B cell (primary cell): ENCODE results near the gene SOX6. TPM values are rescaled to one million over a fixed set of nuclear protein-coding genes. Genes with fewer than 3 reads are reported as not detected.

ENCODE experiments used
- ATAC-seq: fragments of 200-7000 bp; cut with Tn5 transposase; one replicate; pipeline ENCODE4 v1.10.0; 2021; ENCODE audit warnings: low read depth, mild to moderate bottlenecking, moderate number of reproducible peaks, moderate library complexity
- CTCF ChIA-PET: fragments of 350-600 bp; sonication (Branson Sonifier 250); formaldehyde crosslinking; loops from one replicate; lab custom pipeline; 2021; ENCODE audit warnings: antibody characterized with exemption, inconsistent platforms; lab: Charles Lee
- POLR2A ChIA-PET: fragments of 350-600 bp; sonication (Branson Sonifier 250); formaldehyde crosslinking; loops from one replicate; lab custom pipeline; 2021; ENCODE audit warnings: antibody characterized with exemption; lab: Charles Lee
- DNase-seq: peaks from one replicate; pipeline ENCODE4 v3.0.0; 2013
- H2AFZ ChIP-seq: 2 replicates; pipeline ENCODE4 v1.6.1; 2012; ENCODE audit warnings: mild to moderate bottlenecking, low read depth, low read length; ENCODE audit not compliant: insufficient read depth, poor library complexity, severe bottlenecking
- H3K27ac ChIP-seq, 2 donors: 1 replicate in 1 of 2; 2 replicates in 1 of 2; pipeline ENCODE4 v1.5.1; 2012 to 2013; ENCODE audit warnings: low read length in 2 of 2, mild to moderate bottlenecking in 2 of 2, moderate library complexity in 1 of 2
- H3K27me3 ChIP-seq, 4 experiments: fragments of 200-600 bp in 1 of 4; sonication (generic) in 1 of 4; replicated peaks in 1 of 4; 1 replicate in 2 of 4; 2 replicates in 2 of 4; pipeline versions ENCODE4 v1.6.1 to v1.7.0; 2013 to 2016; ENCODE audit warnings: low read length in 3 of 4, mild to moderate bottlenecking in 2 of 4, mixed read lengths in 1 of 4, moderate library complexity in 1 of 4; ENCODE audit not compliant: insufficient read depth in 4 of 4, control insufficient read depth in 3 of 4; ENCODE audit errors: control extremely low read depth in 1 of 4
- H3K36me3 ChIP-seq, 2 experiments: replicated peaks in 1 of 2; 1 replicate in 1 of 2; 2 replicates in 1 of 2; pipeline versions ENCODE4 v1.6.1 to v1.7.1; 2013; ENCODE audit warnings: low read length in 1 of 2; ENCODE audit not compliant: insufficient read depth in 2 of 2, control insufficient read depth in 1 of 2; ENCODE audit errors: control extremely low read depth in 1 of 2, extremely low read depth in 1 of 2
- H3K4me1 ChIP-seq, 2 donors: fragments of 200-600 bp in 1 of 2; sonication (generic) in 1 of 2; 1 replicate in 1 of 2; 2 replicates in 1 of 2; pipeline versions ENCODE4 v1.5.1 to v1.6.1; 2013 to 2017; ENCODE audit warnings: low read length in 2 of 2; ENCODE audit not compliant: control insufficient read depth in 2 of 2, insufficient read depth in 2 of 2
- H3K4me2 ChIP-seq: replicated peaks from 2 replicates; pipeline ENCODE3; 2012; ENCODE audit warnings: mild to moderate bottlenecking, low read depth, low read length; ENCODE audit not compliant: poor library complexity, severe bottlenecking
- H3K4me3 ChIP-seq, 5 experiments: fragments of 200-600 bp in 1 of 5; sonication (generic) in 1 of 5; 1 replicate in 3 of 5; 2 replicates in 2 of 5; pipeline versions ENCODE4 v1.5.1 to v1.7.0; 2011 to 2016; ENCODE audit warnings: low read length in 4 of 5, mild to moderate bottlenecking in 4 of 5, low read depth in 2 of 5, control low read depth in 1 of 5, moderate library complexity in 1 of 5; ENCODE audit not compliant: insufficient read depth in 1 of 5; ENCODE audit errors: control extremely low read depth in 1 of 5, extremely low read depth in 1 of 5
- H3K79me2 ChIP-seq: fragments of 200-600 bp; sonication (generic); one replicate; pipeline ENCODE4 v1.6.0; 2016; ENCODE audit warnings: low read length; ENCODE audit not compliant: control insufficient read depth, insufficient read depth
- H3K9ac ChIP-seq: fragments of 200-600 bp; sonication (generic); 2 replicates; pipeline ENCODE4 v1.6.1; 2017; ENCODE audit warnings: mild to moderate bottlenecking, low read length, moderate library complexity
- H3K9me3 ChIP-seq, 3 donors: one replicate each; pipeline versions ENCODE4 v1.6.1 to v1.7.1; 2013; ENCODE audit warnings: low read length in 2 of 3; ENCODE audit not compliant: control insufficient read depth in 2 of 3, insufficient read depth in 1 of 3; ENCODE audit errors: control extremely low read depth in 1 of 3
- H4K20me1 ChIP-seq: 2 replicates; pipeline ENCODE4 v1.6.0; 2012; ENCODE audit warnings: mild to moderate bottlenecking, low read length; ENCODE audit not compliant: insufficient read depth, control insufficient read depth, poor library complexity, severe bottlenecking
- H3K27ac Mint-ChIP-seq: one replicate; pipeline ENCODE4 v1.8.0; 2021; ENCODE audit warnings: mixed read lengths
- H3K27me3 Mint-ChIP-seq: one replicate; pipeline ENCODE4 v1.8.0; 2021; ENCODE audit warnings: mixed read lengths
- H3K4me1 Mint-ChIP-seq: one replicate; pipeline ENCODE4 v1.8.0; 2021; ENCODE audit warnings: mixed read lengths
- H3K4me3 Mint-ChIP-seq: one replicate; pipeline ENCODE4 v1.8.0; 2021; ENCODE audit warnings: mixed read lengths
- H3K9me3 Mint-ChIP-seq: one replicate; pipeline ENCODE4 v1.8.0; 2022; ENCODE audit warnings: mixed read lengths; ENCODE audit not compliant: insufficient read depth
- EZH2 ChIP-seq: IDR thresholded peaks from 2 replicates; pipeline ENCODE4 v1.6.1; 2012; ENCODE audit warnings: borderline replicate concordance, low read depth, mild to moderate bottlenecking, moderate library complexity, low read length; ENCODE audit not compliant: insufficient read depth, poor library complexity, severe bottlenecking
- WGBS: methylation state at CpG from one replicate; pipeline ENCODE4 v1.1.5; 2013; ENCODE audit warnings: missing lambda C conversion rate; ENCODE audit not compliant: insufficient coverage; 5-methylcytosine and 5-hydroxymethylcytosine counted together
- intact Hi-C: fragments of 100-400 bp; cut with micrococcal nuclease; formaldehyde crosslinking; loops from one replicate; pipeline ENCODE4 v1.10.0; 2022
- polyA plus RNA-seq: library from polyadenylated mRNA; depleted of rRNA; stranded (reverse); fragments of >200 nt; gene quantifications from 2 replicates; pipeline ENCODE4 v1.2.3, GENCODE V29; 2012
- total RNA-seq, 2 donors: library from RNA; stranded (reverse); fragments of 120-200 nt in 1 of 2; gene quantifications; 1 replicate in 1 of 2; 2 replicates in 1 of 2; pipeline versions ENCODE4 v1.2.3 to v1.2.4, GENCODE V29; 2013 to 2022
- TF ChIP-seq, protein P1 (sequence below): fragments of 200-600 bp; IDR thresholded peaks from one replicate; pipeline ENCODE4 v1.8.0; 2022; ENCODE audit warnings: antibody characterized with exemption, mild to moderate bottlenecking

SOX6 gene
- total and polyA plus RNA-seq, 2 donors (not counting 1 experiment from before 2014, with no cell fraction given), result not detected

GRCh38 chr11:15958910-15959309 is 397.4 kb downstream of the SOX6 start:
- no peak overlapping the region for H2AFZ ChIP-seq
- no peak overlapping the region for H3K4me3 ChIP-seq
- H3K36me3 ChIP-seq, result no peaks in the 10 kb centered on the region
- H3K9ac ChIP-seq, result no peak overlapping the region
- no peaks in the 10 kb centered on the region for H3K4me1 ChIP-seq
- no peaks in the 10 kb centered on the region for H3K4me1 Mint-ChIP-seq
- DNase-seq (no peak), ATAC-seq (no peak)
- no peak overlapping the region for H3K27ac Mint-ChIP-seq
- ChIA-PET CTCF (no interaction called here), POLR2A (no interaction called here)
- H4K20me1 ChIP-seq, result no peaks in the 10 kb centered on the region
- WGBS, result 82% methylated on average over 1 of the region's 1 CpG
- H3K27ac ChIP-seq, result no peak overlapping the region
- no peaks in the 10 kb centered on the region for H3K9me3 Mint-ChIP-seq
- no peak overlapping the region for H3K4me2 ChIP-seq
- no peak overlapping the region for H3K4me3 Mint-ChIP-seq
- no peak for TF ChIP-seq EZH2
- TF ChIP-seq, protein P1, sequence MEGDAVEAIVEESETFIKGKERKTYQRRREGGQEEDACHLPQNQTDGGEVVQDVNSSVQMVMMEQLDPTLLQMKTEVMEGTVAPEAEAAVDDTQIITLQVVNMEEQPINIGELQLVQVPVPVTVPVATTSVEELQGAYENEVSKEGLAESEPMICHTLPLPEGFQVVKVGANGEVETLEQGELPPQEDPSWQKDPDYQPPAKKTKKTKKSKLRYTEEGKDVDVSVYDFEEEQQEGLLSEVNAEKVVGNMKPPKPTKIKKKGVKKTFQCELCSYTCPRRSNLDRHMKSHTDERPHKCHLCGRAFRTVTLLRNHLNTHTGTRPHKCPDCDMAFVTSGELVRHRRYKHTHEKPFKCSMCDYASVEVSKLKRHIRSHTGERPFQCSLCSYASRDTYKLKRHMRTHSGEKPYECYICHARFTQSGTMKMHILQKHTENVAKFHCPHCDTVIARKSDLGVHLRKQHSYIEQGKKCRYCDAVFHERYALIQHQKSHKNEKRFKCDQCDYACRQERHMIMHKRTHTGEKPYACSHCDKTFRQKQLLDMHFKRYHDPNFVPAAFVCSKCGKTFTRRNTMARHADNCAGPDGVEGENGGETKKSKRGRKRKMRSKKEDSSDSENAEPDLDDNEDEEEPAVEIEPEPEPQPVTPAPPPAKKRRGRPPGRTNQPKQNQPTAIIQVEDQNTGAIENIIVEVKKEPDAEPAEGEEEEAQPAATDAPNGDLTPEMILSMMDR, result no peak
- intact Hi-C loops, result no loop called here
- no peaks in the 10 kb centered on the region for H3K27me3 ChIP-seq
- H3K79me2 ChIP-seq, result no peaks in the 10 kb centered on the region
- no peaks in the 10 kb centered on the region for H3K27me3 Mint-ChIP-seq
- H3K9me3 ChIP-seq, result no peaks in the 10 kb centered on the region

- no peaks in the 10 kb centered on the region for H3K27me3 Mint-ChIP-seq
- Histone ChIP-seq H4K20me1 (no peaks in the 10 kb centered on the region), H3K9ac (no peak overlapping the region), H3K4me2 (no peak overlapping the region), H3K27me3 (no peaks in the 10 kb centered on the region), H3K9me3 (no peaks in the 10 kb centered on the region), H3K36me3 (no peaks in the 10 kb centered on the region), H2AFZ (no peak overlapping the region), H3K79me2 (no peaks in the 10 kb centered on the region), H3K4me1 (no peaks in the 10 kb centered on the region), H3K4me3 (no peak overlapping the region), H3K27ac (no peak overlapping the region)
- no peaks in the 10 kb centered on the region for H3K9me3 Mint-ChIP-seq
- no peak overlapping the region for H3K4me3 Mint-ChIP-seq
- no peaks in the 10 kb centered on the region for H3K4me1 Mint-ChIP-seq
- intact Hi-C loops, result no loop called here
- TF ChIP-seq EZH2, result no peak
- TF ChIP-seq, protein P1, result no peak
- POLR2A ChIA-PET, result no interaction called here
- 30% methylated on average over 2 of the region's 2 CpGs for WGBS
- no peak for ATAC-seq
- CTCF ChIA-PET, result no interaction called here
- no peak overlapping the region for H3K27ac Mint-ChIP-seq
- DNase-seq, result no peak
Measured at GRCh38 chr11:15957234-15957633, 399.1 kb downstream of the SOX6 start.
